KMS-11 (cell line): Measurements from ENCODE around the gene SCN1A.
A peak's percentile ranks its signal among the peaks of the same experiment; 100 is the strongest.

Experiments
- H2AFZ ChIP-seq: fragments of 200-600 bp; sonication (generic); 2 replicates; pipeline ENCODE4 v1.6.1; 2016; ENCODE audit warnings: antibody characterized with exemption, mixed run types, low read depth
- H3K27ac ChIP-seq: fragments of 200-600 bp; sonication (generic); 2 replicates; pipeline ENCODE4 v1.6.1; 2016; ENCODE audit warnings: mild to moderate bottlenecking, mixed run types
- H3K27me3 ChIP-seq: fragments of 200-600 bp; sonication (generic); 2 replicates; pipeline ENCODE4 v1.6.1; 2017; ENCODE audit warnings: mild to moderate bottlenecking, low read depth, mixed run types, moderate library complexity; ENCODE audit not compliant: insufficient read depth
- H3K36me3 ChIP-seq: fragments of 200-600 bp; sonication (generic); 2 replicates; pipeline ENCODE4 v1.6.1; 2017; ENCODE audit warnings: mild to moderate bottlenecking, mixed run types; ENCODE audit not compliant: insufficient read depth
- H3K4me1 ChIP-seq: fragments of 200-600 bp; sonication (generic); 2 replicates; pipeline ENCODE4 v1.6.1; 2016; ENCODE audit warnings: mild to moderate bottlenecking, low read depth, mixed run types; ENCODE audit not compliant: poor library complexity, severe bottlenecking
- H3K4me2 ChIP-seq: fragments of 200-600 bp; sonication (generic); 2 replicates; pipeline ENCODE4 v1.7.0; 2016; ENCODE audit warnings: mild to moderate bottlenecking, mixed run types
- H3K4me3 ChIP-seq: fragments of 200-600 bp; sonication (generic); IDR thresholded peaks from 2 replicates; pipeline ENCODE4 v1.6.1; 2017; ENCODE audit warnings: low read depth, low read length, mixed read lengths; ENCODE audit not compliant: insufficient read depth
- H3K79me2 ChIP-seq: fragments of 200-600 bp; sonication (generic); 2 replicates; pipeline ENCODE4 v1.6.1; 2016; ENCODE audit warnings: low read depth, mixed run types; ENCODE audit not compliant: insufficient read depth
- H3K9ac ChIP-seq: fragments of 200-600 bp; sonication (generic); 2 replicates; pipeline ENCODE4 v1.6.1; 2016; ENCODE audit warnings: mild to moderate bottlenecking, mixed run types
- H4K20me1 ChIP-seq: fragments of 200-600 bp; sonication (generic); 2 replicates; pipeline ENCODE4 v1.6.1; 2016; ENCODE audit warnings: mild to moderate bottlenecking, mixed run types; ENCODE audit not compliant: insufficient read depth
- CTCF ChIP-seq: fragments of 200-600 bp; sonication (generic); conservative IDR thresholded peaks from 2 replicates; pipeline ENCODE4 v1.6.1; 2017; ENCODE audit warnings: low read depth, mild to moderate bottlenecking, antibody characterized with exemption, low read length, moderate library complexity, mixed read lengths

SCN1A gene

DNA sequence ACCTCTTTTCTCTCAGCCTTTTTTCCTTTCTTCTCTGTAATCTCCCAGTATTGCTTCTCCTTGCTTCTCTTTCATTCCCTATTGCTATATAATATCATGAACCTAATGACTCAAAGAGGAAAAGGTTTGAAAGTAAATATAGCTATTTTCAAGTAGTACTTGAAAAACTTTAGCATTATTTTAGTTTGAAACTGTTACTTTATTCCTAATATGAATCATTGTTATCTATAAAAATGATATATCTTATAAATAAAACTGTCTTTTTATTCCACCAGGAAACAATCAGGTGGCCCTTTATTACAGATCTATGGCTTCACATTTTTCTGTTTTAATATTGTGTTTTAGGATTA is 311 bp upstream of the SCN1A start:
- H2AFZ ChIP-seq: peak overlapping the region; percentile 22; the same call in 1 of the 2 replicates
- no peaks in the 10 kb centered on the region for H4K20me1 ChIP-seq
- H3K79me2 ChIP-seq: no peaks in the 10 kb centered on the region
- H3K4me3 ChIP-seq: no peak overlapping the region
- no peak overlapping the region for H3K27ac ChIP-seq
- H3K4me1 ChIP-seq: peaks cover 7% of the 10 kb centered on the region
- peak overlapping the region; percentile 25; the same call in 1 of the 2 replicates for H3K4me2 ChIP-seq
- no peaks in the 10 kb centered on the region for H3K27me3 ChIP-seq
- no peaks in the 10 kb centered on the region for H3K36me3 ChIP-seq
- no peak; the same call in 1 of the 2 replicates for TF ChIP-seq CTCF
- H3K9ac ChIP-seq: no peak overlapping the region

GRCh38 chr2:166126007-166126639 is 1.7 kb downstream of the SCN1A start:
- H3K36me3 ChIP-seq: no peaks in the 10 kb centered on the region
- H3K4me3 ChIP-seq: no peak overlapping the region
- H3K79me2 ChIP-seq: no peaks in the 10 kb centered on the region
- H2AFZ ChIP-seq: no peak overlapping the region
- H3K9ac ChIP-seq: no peak overlapping the region
- no peak for TF ChIP-seq CTCF
- H3K4me1 ChIP-seq: peaks cover 7% of the 10 kb centered on the region
- H3K27me3 ChIP-seq: no peaks in the 10 kb centered on the region
- H3K27ac ChIP-seq: no peak overlapping the region
- H3K4me2 ChIP-seq: no peak overlapping the region
- no peaks in the 10 kb centered on the region for H4K20me1 ChIP-seq

GRCh38 chr2:166125557-166125956 is 2.3 kb downstream of the SCN1A start:
- Histone ChIP-seq H4K20me1 (no peaks in the 10 kb centered on the region), H2AFZ (no peak overlapping the region), H3K4me1 (peaks cover 7% of the 10 kb centered on the region), H3K27ac (no peak overlapping the region), H3K4me3 (no peak overlapping the region), H3K9ac (no peak overlapping the region), H3K4me2 (no peak overlapping the region), H3K27me3 (no peaks in the 10 kb centered on the region), H3K79me2 (no peaks in the 10 kb centered on the region), H3K36me3 (no peaks in the 10 kb centered on the region)
- TF ChIP-seq CTCF: no peak

GRCh38 chr2:166118180-166118579 is 9.6 kb downstream of the SCN1A start:
- TF ChIP-seq CTCF: no peak
- Histone ChIP-seq H3K4me2 (no peak overlapping the region), H3K27me3 (no peaks in the 10 kb centered on the region), H3K4me3 (no peak overlapping the region), H3K79me2 (no peaks in the 10 kb centered on the region), H3K9ac (no peak overlapping the region), H3K4me1 (no peaks in the 10 kb centered on the region), H4K20me1 (no peaks in the 10 kb centered on the region), H3K27ac (no peak overlapping the region), H2AFZ (no peak overlapping the region), H3K36me3 (no peaks in the 10 kb centered on the region)
